T-helper 2 cell treated with Interferon-gamma antibody and Interleukin-4, amounts not matched to agents 5 μg/mL and 100 μg/mL, for 36 hours (primary cell): Measurements from ENCODE around the gene LRRC41.

Source experiments
- DNase-seq: peaks from one replicate; pipeline ENCODE4 v3.0.0; 2021; ENCODE audit warnings: low spot score
- H3K27ac Mint-ChIP-seq: one replicate; pipeline ENCODE4 v1.8.0; 2021; ENCODE audit warnings: mild to moderate bottlenecking, mixed read lengths
- H3K27me3 Mint-ChIP-seq: one replicate; pipeline ENCODE4 v1.8.0; 2021; ENCODE audit warnings: low read depth, mixed read lengths
- H3K36me3 Mint-ChIP-seq: one replicate; pipeline ENCODE4 v1.8.0; 2021; ENCODE audit warnings: low read depth, mixed read lengths
- H3K4me1 Mint-ChIP-seq: one replicate; pipeline ENCODE4 v1.8.0; 2021; ENCODE audit warnings: low read depth, mixed read lengths
- H3K4me3 Mint-ChIP-seq: one replicate; pipeline ENCODE4 v1.8.0; 2022; ENCODE audit warnings: mild to moderate bottlenecking, moderate library complexity, mixed read lengths
- H3K9me3 Mint-ChIP-seq: one replicate; pipeline ENCODE4 v1.8.0; 2021; ENCODE audit warnings: mixed read lengths

The LRRC41 gene

DNA sequence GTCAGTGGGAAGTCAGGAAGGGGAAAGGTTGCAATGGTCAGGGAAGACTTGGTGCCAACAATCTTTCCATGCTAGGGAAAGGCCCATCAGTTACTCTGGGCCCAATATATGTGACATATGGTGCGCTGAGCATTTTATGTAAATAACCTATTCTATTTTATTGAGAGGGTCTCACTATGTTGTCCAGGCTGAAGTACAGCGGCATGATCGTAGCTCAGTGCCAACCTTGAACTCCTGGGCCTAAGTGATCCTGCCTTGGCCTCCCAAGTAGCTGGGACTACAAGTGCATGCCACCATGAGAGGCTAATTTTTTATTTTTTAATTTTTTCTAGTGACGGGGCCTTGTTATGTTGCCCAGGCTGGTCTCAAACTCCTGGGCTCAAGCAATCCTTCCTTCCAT is 6.9 kb upstream of the LRRC41 start:
- Mint-ChIP-seq H3K36me3 (peaks cover 55% of the 10 kb centered on the region), H3K27ac (no peak overlapping the region), H3K4me1 (peaks cover 20% of the 10 kb centered on the region), H3K9me3 (no peaks in the 10 kb centered on the region), H3K4me3 (no peak overlapping the region), H3K27me3 (no peaks in the 10 kb centered on the region)
- no peak for DNase-seq

GRCh38 chr1:46309401-46310159 is 6.2 kb upstream of the LRRC41 start:
- Mint-ChIP-seq H3K27me3 (no peaks in the 10 kb centered on the region), H3K4me3 (no peak overlapping the region), H3K4me1 (peaks cover 24% of the 10 kb centered on the region), H3K36me3 (peaks cover 52% of the 10 kb centered on the region), H3K27ac (no peak overlapping the region), H3K9me3 (no peaks in the 10 kb centered on the region)
- DNase-seq: no peak

- Mint-ChIP-seq H3K36me3 (peaks cover 45% of the 10 kb centered on the region), H3K4me3 (peak overlapping the region; percentile 55), H3K4me1 (peaks cover 32% of the 10 kb centered on the region), H3K9me3 (no peaks in the 10 kb centered on the region), H3K27ac (no peak overlapping the region), H3K27me3 (no peaks in the 10 kb centered on the region)
- no peak for DNase-seq
These were observed 2.7 kb upstream of the LRRC41 start for GRCh38 chr1:46306159-46306530.

- Mint-ChIP-seq H3K4me1 (peaks cover 40% of the 10 kb centered on the region), H3K27ac (peak overlapping the region; percentile 97), H3K36me3 (peaks cover 31% of the 10 kb centered on the region), H3K9me3 (no peaks in the 10 kb centered on the region), H3K27me3 (no peaks in the 10 kb centered on the region), H3K4me3 (peak overlapping the region; percentile 97)
- no peak for DNase-seq
These were observed 483 bp upstream of the LRRC41 start for GRCh38 chr1:46303872-46304326.

DNA sequence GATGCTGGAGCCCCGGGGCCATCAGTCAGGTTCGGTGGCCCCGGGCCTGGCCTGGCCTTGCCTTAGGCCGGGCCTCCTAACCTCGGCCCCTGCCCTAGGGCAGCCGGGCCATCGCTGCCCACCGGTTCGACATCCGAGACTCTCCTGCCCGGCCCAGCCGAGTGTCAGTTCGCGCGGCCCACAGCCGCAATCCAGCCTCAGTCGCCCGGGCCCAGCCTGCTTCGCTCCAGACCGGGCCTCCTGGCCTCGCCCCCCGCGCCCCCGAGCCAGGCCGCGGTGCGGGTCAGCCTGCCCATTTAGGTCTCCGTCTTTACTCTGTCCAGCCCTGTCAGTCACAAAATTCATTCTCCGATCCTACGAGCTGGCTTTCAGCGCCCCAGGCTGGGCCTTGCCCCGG is 777 bp downstream of the LRRC41 start:
- Mint-ChIP-seq H3K4me1 (peaks cover 43% of the 10 kb centered on the region), H3K4me3 (peak overlapping the region; percentile 97)
- peak; percentile 39 for DNase-seq

GRCh38 chr1:46301808-46302640 is 1.4 kb downstream of the LRRC41 start:
- Mint-ChIP-seq H3K27ac (peak overlapping the region; percentile 97), H3K27me3 (no peaks in the 10 kb centered on the region), H3K4me1 (peaks cover 37% of the 10 kb centered on the region), H3K4me3 (peak overlapping the region; percentile 97), H3K36me3 (peaks cover 29% of the 10 kb centered on the region), H3K9me3 (no peaks in the 10 kb centered on the region)
- DNase-seq: peak; percentile 57

More for the DNA sequence above, 777 bp downstream of the LRRC41 start:
- Mint-ChIP-seq H3K27ac (peak overlapping the region; percentile 97), H3K9me3 (no peaks in the 10 kb centered on the region), H3K27me3 (no peaks in the 10 kb centered on the region), H3K36me3 (peaks cover 29% of the 10 kb centered on the region)

- peak overlapping the region; percentile 97 for H3K4me3 Mint-ChIP-seq
- no peaks in the 10 kb centered on the region for H3K9me3 Mint-ChIP-seq
- H3K36me3 Mint-ChIP-seq: peaks cover 35% of the 10 kb centered on the region
- H3K27me3 Mint-ChIP-seq: no peaks in the 10 kb centered on the region
- H3K4me1 Mint-ChIP-seq: peaks cover 34% of the 10 kb centered on the region
- no peak for DNase-seq
- H3K27ac Mint-ChIP-seq: peak overlapping the region; percentile 97
These were observed 2.0 kb downstream of the LRRC41 start for GRCh38 chr1:46301406-46301807.

DNA sequence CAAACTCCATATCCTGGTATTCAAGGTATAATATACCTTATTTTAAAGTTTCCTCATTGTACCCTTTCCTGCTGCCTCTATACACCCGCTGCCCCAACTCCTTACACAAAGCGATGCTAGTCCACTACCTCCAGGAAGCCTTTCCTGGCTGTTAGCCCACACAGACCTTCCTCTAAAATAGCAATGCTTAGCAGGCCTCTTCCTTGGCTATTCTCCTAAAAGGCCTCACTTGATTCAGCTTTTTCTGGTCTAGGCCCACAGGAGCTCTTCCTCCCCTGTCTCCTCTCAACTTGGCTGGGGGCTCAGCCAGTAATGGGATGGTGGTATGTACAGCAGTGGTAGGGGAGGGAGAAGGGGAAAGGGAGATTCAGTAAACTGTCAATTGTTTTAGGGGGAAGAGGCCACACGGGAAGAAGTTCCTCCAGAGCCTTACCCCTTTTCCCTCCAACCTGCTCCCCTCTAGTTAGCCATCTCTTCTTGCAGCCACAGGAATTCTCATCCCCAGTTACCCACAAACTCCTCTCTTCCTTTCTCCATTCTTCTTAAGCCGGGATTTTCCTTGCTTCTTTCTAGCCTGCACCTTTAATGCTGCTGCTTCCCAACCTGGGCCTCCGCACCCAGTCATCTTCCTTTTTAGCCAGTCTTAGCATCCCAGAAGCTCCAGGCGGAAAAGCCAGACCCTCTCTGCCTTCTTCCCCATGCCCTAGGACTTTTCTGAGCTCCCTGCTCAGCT is 2.6 kb downstream of the LRRC41 start:
- no peak for DNase-seq
- Mint-ChIP-seq H3K4me1 (peaks cover 30% of the 10 kb centered on the region), H3K4me3 (peak overlapping the region; percentile 97), H3K27ac (peak overlapping the region; percentile 97), H3K27me3 (no peaks in the 10 kb centered on the region), H3K9me3 (no peaks in the 10 kb centered on the region), H3K36me3 (peaks cover 37% of the 10 kb centered on the region)

DNA sequence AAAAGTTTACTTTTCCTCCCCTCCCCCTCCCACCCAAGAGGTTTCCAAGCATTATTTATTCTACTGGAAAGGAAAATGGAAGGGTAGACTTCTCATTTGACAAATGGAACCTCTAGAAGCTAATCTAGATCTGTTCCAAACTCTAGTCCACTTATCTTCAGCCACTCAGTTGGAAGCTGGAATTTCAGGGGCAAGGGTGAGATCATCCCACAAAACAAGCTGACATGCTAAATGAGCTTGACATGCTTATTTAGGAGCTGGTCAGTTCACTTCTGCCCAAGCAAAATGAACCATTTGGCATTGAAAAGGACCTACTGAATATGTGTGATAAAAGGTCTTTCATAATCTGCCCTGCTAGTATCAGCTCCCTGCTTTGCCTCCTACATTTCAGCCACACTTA is 5.0 kb downstream of the LRRC41 start:
- Mint-ChIP-seq H3K4me3 (no peak overlapping the region), H3K27me3 (no peaks in the 10 kb centered on the region), H3K4me1 (peaks cover 22% of the 10 kb centered on the region), H3K9me3 (no peaks in the 10 kb centered on the region), H3K27ac (no peak overlapping the region), H3K36me3 (peaks cover 38% of the 10 kb centered on the region)
- no peak for DNase-seq

- H3K4me1 Mint-ChIP-seq: peaks cover 9% of the 10 kb centered on the region
- DNase-seq: no peak
- no peak overlapping the region for H3K4me3 Mint-ChIP-seq
- no peaks in the 10 kb centered on the region for H3K27me3 Mint-ChIP-seq
- no peak overlapping the region for H3K27ac Mint-ChIP-seq
- H3K36me3 Mint-ChIP-seq: peaks cover 35% of the 10 kb centered on the region
- H3K9me3 Mint-ChIP-seq: no peaks in the 10 kb centered on the region
These were observed 8.1 kb downstream of the LRRC41 start for GRCh38 chr1:46295306-46295705.

DNA sequence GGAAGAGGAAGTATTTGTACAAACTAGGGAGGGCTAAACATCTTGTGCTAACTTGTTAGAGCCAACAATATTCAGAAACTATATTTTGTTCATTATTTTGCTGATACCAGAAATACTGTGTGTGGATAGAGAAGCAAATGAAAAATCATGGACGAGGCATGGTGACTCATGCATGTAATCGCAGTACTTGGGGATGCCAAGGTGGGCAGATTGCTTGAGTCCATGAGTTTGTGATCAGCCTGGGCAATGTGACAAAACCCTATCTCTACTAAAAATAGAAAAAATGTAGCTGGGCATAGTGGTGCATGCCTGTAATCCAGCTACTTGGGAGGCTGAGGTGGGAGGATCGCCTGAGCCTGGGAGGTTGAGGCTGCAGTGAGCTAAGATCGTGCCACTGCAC is 13.4 kb downstream of the LRRC41 start:
- Mint-ChIP-seq H3K27me3 (no peaks in the 10 kb centered on the region), H3K4me1 (peaks cover 18% of the 10 kb centered on the region), H3K27ac (no peak overlapping the region), H3K9me3 (no peaks in the 10 kb centered on the region), H3K36me3 (peaks cover 24% of the 10 kb centered on the region), H3K4me3 (no peak overlapping the region)
- no peak for DNase-seq

GRCh38 chr1:46289134-46289494 is 14.3 kb downstream of the LRRC41 start:
- no peak for DNase-seq
- Mint-ChIP-seq H3K27me3 (no peaks in the 10 kb centered on the region), H3K4me3 (no peak overlapping the region), H3K36me3 (peaks cover 29% of the 10 kb centered on the region), H3K4me1 (peaks cover 18% of the 10 kb centered on the region), H3K9me3 (no peaks in the 10 kb centered on the region), H3K27ac (peak overlapping the region; percentile 0)

GRCh38 chr1:46288485-46289133 is 14.8 kb downstream of the LRRC41 start:
- H3K4me1 Mint-ChIP-seq: peaks cover 20% of the 10 kb centered on the region
- no peak for DNase-seq
- H3K9me3 Mint-ChIP-seq: no peaks in the 10 kb centered on the region
- no peak overlapping the region for H3K4me3 Mint-ChIP-seq
- no peaks in the 10 kb centered on the region for H3K27me3 Mint-ChIP-seq
- peak overlapping the region; percentile 0 for H3K27ac Mint-ChIP-seq
- peaks cover 32% of the 10 kb centered on the region for H3K36me3 Mint-ChIP-seq
